Duodenal mucosa (tissue), 2 donors: ENCODE measurements around the gene LRFN3.
"Not testable (repeated sequence)": the region's sequence is repeated elsewhere in the genome, so short reads cannot be mapped to it uniquely, and the experiment has no call there.

ENCODE experiments used
- H3K27ac ChIP-seq: one replicate; pipeline ENCODE4 v1.7.0; 2013; ENCODE audit warnings: low read depth, low read length
- H3K27me3 ChIP-seq, 2 donors: one replicate each; pipeline ENCODE4 v1.7.0; 2013; ENCODE audit warnings: low read length in 2 of 2, control low read depth in 1 of 2; ENCODE audit not compliant: insufficient read depth in 2 of 2, control insufficient read depth in 1 of 2
- H3K36me3 ChIP-seq, 2 donors: one replicate each; pipeline ENCODE4 v1.7.0; 2013; ENCODE audit warnings: low read length in 2 of 2, control low read depth in 1 of 2; ENCODE audit not compliant: insufficient read depth in 2 of 2, control insufficient read depth in 1 of 2
- H3K4me1 ChIP-seq, 2 donors: one replicate each; pipeline ENCODE4 v1.7.0; 2013; ENCODE audit warnings: low read length in 2 of 2, control low read depth in 1 of 2; ENCODE audit not compliant: insufficient read depth in 2 of 2, control insufficient read depth in 1 of 2
- H3K4me3 ChIP-seq, 2 donors: one replicate each; pipeline ENCODE4 v1.7.0; 2013; ENCODE audit warnings: low read length in 2 of 2, low read depth in 1 of 2
- H3K9ac ChIP-seq, 2 donors: one replicate each; pipeline ENCODE4 v1.7.0; 2013; ENCODE audit warnings: low read length in 2 of 2, low read depth in 1 of 2
- H3K9me3 ChIP-seq, 2 donors: one replicate each; pipeline ENCODE4 v1.7.0; 2013; ENCODE audit warnings: low read length in 2 of 2, control low read depth in 1 of 2; ENCODE audit not compliant: control insufficient read depth in 1 of 2

Gene LRFN3

GRCh38 chr19:35905178-35905727, 30.9 kb upstream of the LRFN3 start:
- H3K27ac ChIP-seq = peak overlapping the region; percentile 50
- no peaks in the 10 kb centered on the region for H3K27me3 ChIP-seq
- peaks cover 0 to 14% of the 10 kb centered on the region in 2 donors for H3K4me1 ChIP-seq

GRCh38 chr19:35907377-35907745, 28.8 kb upstream of the LRFN3 start:
- H3K4me3 ChIP-seq = peak overlapping the region; percentile 40 to 46
- H3K27ac ChIP-seq = peak overlapping the region; percentile 50
- H3K9me3 ChIP-seq = no peaks in the 10 kb centered on the region
- no peaks in the 10 kb centered on the region for H3K4me1 ChIP-seq
- peak overlapping the region; percentile 30 to 39 for H3K9ac ChIP-seq
- no peaks in the 10 kb centered on the region for H3K27me3 ChIP-seq
- H3K36me3 ChIP-seq = no peaks in the 10 kb centered on the region

More at GRCh38 chr19:35905178-35905727, 30.9 kb upstream of the LRFN3 start:
- Histone ChIP-seq H3K9ac (no peak overlapping the region), H3K36me3 (no peaks in the 10 kb centered on the region), H3K9me3 (no peaks in the 10 kb centered on the region), H3K4me3 (no peak overlapping the region)

- Histone ChIP-seq H3K9ac (peak within 1 kb of the TSS; percentile 30 to 39), H3K36me3 (no peaks in the 10 kb centered on the region), H3K9me3 (no peaks in the 10 kb centered on the region), H3K27ac (peak within 1 kb of the TSS; percentile 50), H3K4me1 (no peaks in the 10 kb centered on the region), H3K27me3 (no peaks in the 10 kb centered on the region), H3K4me3 (peak within 1 kb of the TSS; percentile 40 to 46)
Measured at GRCh38 chr19:35908010-35908441, 28.1 kb upstream of the LRFN3 start, which contains the start of gene TYROBP. TSS of gene TYROBP (minus strand) at chr19:35908295. CDS start at chr19:35908228, 67 bp downstream.

- Histone ChIP-seq H3K4me1 (no peaks in the 10 kb centered on the region), H3K36me3 (no peaks in the 10 kb centered on the region), H3K9ac (no peak overlapping the region), H3K27me3 (no peaks in the 10 kb centered on the region), H3K27ac (peak overlapping the region; percentile 62), H3K9me3 (no peaks in the 10 kb centered on the region), H3K4me3 (peak overlapping the region in 1 of 2 donors; percentile 29)
Measured at GRCh38 chr19:35908973-35909683, 27.0 kb upstream of the LRFN3 start.

GRCh38 chr19:35909684-35910035, 26.5 kb upstream of the LRFN3 start:
- Histone ChIP-seq H3K9ac (no peak overlapping the region), H3K27ac (peak overlapping the region; percentile 62), H3K4me1 (no peaks in the 10 kb centered on the region)

GRCh38 chr19:35910355-35910754, 25.8 kb upstream of the LRFN3 start:
- not testable (repeated sequence) for H3K36me3 ChIP-seq, H3K27ac ChIP-seq, H3K27me3 ChIP-seq, H3K4me1 ChIP-seq, H3K9me3 ChIP-seq, H3K4me3 ChIP-seq, H3K9ac ChIP-seq

More at GRCh38 chr19:35909684-35910035, 26.5 kb upstream of the LRFN3 start:
- Histone ChIP-seq H3K9me3 (no peaks in the 10 kb centered on the region), H3K4me3 (no peak overlapping the region), H3K36me3 (no peaks in the 10 kb centered on the region), H3K27me3 (no peaks in the 10 kb centered on the region)

GRCh38 chr19:35911173-35911572, 25.0 kb upstream of the LRFN3 start:
- Histone ChIP-seq H3K9ac (no peak overlapping the region), H3K4me3 (no peak overlapping the region), H3K9me3 (no peaks in the 10 kb centered on the region), H3K4me1 (no peaks in the 10 kb centered on the region), H3K27me3 (no peaks in the 10 kb centered on the region), H3K27ac (no peak overlapping the region), H3K36me3 (no peaks in the 10 kb centered on the region)

GRCh38 chr19:35911790-35912189, 24.4 kb upstream of the LRFN3 start:
- H3K4me1 ChIP-seq = no peaks in the 10 kb centered on the region
- H3K27me3 ChIP-seq = no peaks in the 10 kb centered on the region
- H3K36me3 ChIP-seq = no peaks in the 10 kb centered on the region
- no peak overlapping the region for H3K4me3 ChIP-seq
- no peaks in the 10 kb centered on the region for H3K9me3 ChIP-seq
- no peak overlapping the region for H3K27ac ChIP-seq
- no peak overlapping the region for H3K9ac ChIP-seq

- Histone ChIP-seq H3K27ac (no peak overlapping the region), H3K36me3 (no peaks in the 10 kb centered on the region), H3K4me3 (no peak overlapping the region), H3K27me3 (no peaks in the 10 kb centered on the region), H3K9ac (no peak overlapping the region), H3K4me1 (no peaks in the 10 kb centered on the region), H3K9me3 (no peaks in the 10 kb centered on the region)
Measured at GRCh38 chr19:35913589-35913988, 22.6 kb upstream of the LRFN3 start.

GRCh38 chr19:35915443-35915842, 20.7 kb upstream of the LRFN3 start:
- Histone ChIP-seq H3K27ac (no peak overlapping the region), H3K4me1 (no peaks in the 10 kb centered on the region), H3K36me3 (no peaks in the 10 kb centered on the region), H3K9ac (no peak overlapping the region), H3K4me3 (no peak overlapping the region), H3K9me3 (no peaks in the 10 kb centered on the region), H3K27me3 (no peaks in the 10 kb centered on the region)
